HG03280 (cell line): ENCODE results near the gene PFDN4.
A peak's percentile ranks its signal among the peaks of the same experiment; 100 is the strongest.

ENCODE experiments used
- ATAC-seq: cut with Tn5 transposase; IDR thresholded peaks from one replicate; pipeline ENCODE4 v1.9.1; 2021; ENCODE audit warnings: mild to moderate bottlenecking, moderate library complexity; ENCODE audit not compliant: unreplicated experiment

The PFDN4 gene

GRCh38 chr20:54207743-54208547 is at the start of gene PFDN4:
Gene PFDN4 (plus strand): TSS chr20:54208087. CDS start chr20:54208101, 14 bp downstream.
- ATAC-seq = peak; percentile 97

GRCh38 chr20:54158226-54158625 is 49.7 kb upstream of the PFDN4 start:
- no peak for ATAC-seq

- no peak for ATAC-seq
Measured at GRCh38 chr20:54158856-54159418, 49.0 kb upstream of the PFDN4 start.

GRCh38 chr20:54160065-54161007 is 47.6 kb upstream of the PFDN4 start:
- no peak for ATAC-seq

- no peak for ATAC-seq
Measured at GRCh38 chr20:54161008-54161820, 46.7 kb upstream of the PFDN4 start.

- ATAC-seq = no peak
Measured at GRCh38 chr20:54161821-54162149, 46.1 kb upstream of the PFDN4 start.

GRCh38 chr20:54162378-54163009 is 45.4 kb upstream of the PFDN4 start:
- no peak for ATAC-seq

GRCh38 chr20:54163402-54163801 is 44.5 kb upstream of the PFDN4 start:
- no peak for ATAC-seq

- ATAC-seq = no peak
Measured at GRCh38 chr20:54165014-54165413, 42.9 kb upstream of the PFDN4 start.

- no peak for ATAC-seq
Measured at GRCh38 chr20:54165803-54166202, 42.1 kb upstream of the PFDN4 start.

GRCh38 chr20:54166987-54167662 is 40.8 kb upstream of the PFDN4 start:
- no peak for ATAC-seq

- no peak for ATAC-seq
Measured at GRCh38 chr20:54167909-54168872, 39.7 kb upstream of the PFDN4 start.

- no peak for ATAC-seq
Measured at GRCh38 chr20:54168961-54169862, 38.7 kb upstream of the PFDN4 start.

GRCh38 chr20:54170026-54170471 is 37.8 kb upstream of the PFDN4 start:
- ATAC-seq = no peak

- no peak for ATAC-seq
Measured at GRCh38 chr20:54170963-54171362, 36.9 kb upstream of the PFDN4 start.

- ATAC-seq = no peak
Measured at GRCh38 chr20:54172532-54172855, 35.4 kb upstream of the PFDN4 start.

- no peak for ATAC-seq
Measured at GRCh38 chr20:54172856-54173652, 34.8 kb upstream of the PFDN4 start.
